GM23338 (cell line): ENCODE results near the gene OR10P1.

Experiments
- CREB1 ChIP-seq: fragments of 250-450 bp; sonication (Bioruptor Pico); IDR thresholded peaks from 2 replicates; pipeline ENCODE4 v1.5.0; 2020; ENCODE audit warnings: low read depth, mild to moderate bottlenecking, moderate library complexity
- CTCF ChIP-seq, 2 experiments: fragments of 200-600 bp in 1 of 2; sonication (generic) in 1 of 2; conservative IDR thresholded peaks; 2 replicates each; pipeline versions ENCODE4 v1.5.1 to v1.6.1; 2016 to 2017; ENCODE audit warnings: antibody characterized with exemption in 2 of 2, low read depth in 2 of 2, mild to moderate bottlenecking in 2 of 2, moderate library complexity in 1 of 2
- EZH2 ChIP-seq: fragments of 200-600 bp; sonication (generic); IDR thresholded peaks from one replicate; pipeline ENCODE4 v1.8.0; 2017; ENCODE audit warnings: antibody characterized with exemption, mild to moderate bottlenecking, low read depth; ENCODE audit not compliant: unreplicated experiment
- EZH2phosphoT487 ChIP-seq: fragments of 200-600 bp; sonication (generic); IDR thresholded peaks from one replicate; pipeline ENCODE4 v1.8.1; 2018; ENCODE audit warnings: antibody characterized with exemption; ENCODE audit not compliant: unreplicated experiment
- JUNB ChIP-seq: IDR thresholded peaks from one replicate; pipeline ENCODE4 v1.6.1; 2016; ENCODE audit warnings: antibody characterized with exemption; ENCODE audit not compliant: unreplicated experiment
- TF ChIP-seq, protein P1 (sequence below): IDR thresholded peaks from one replicate; pipeline ENCODE4 v1.6.1; 2018; ENCODE audit warnings: antibody characterized with exemption; ENCODE audit not compliant: unreplicated experiment

DNA sequence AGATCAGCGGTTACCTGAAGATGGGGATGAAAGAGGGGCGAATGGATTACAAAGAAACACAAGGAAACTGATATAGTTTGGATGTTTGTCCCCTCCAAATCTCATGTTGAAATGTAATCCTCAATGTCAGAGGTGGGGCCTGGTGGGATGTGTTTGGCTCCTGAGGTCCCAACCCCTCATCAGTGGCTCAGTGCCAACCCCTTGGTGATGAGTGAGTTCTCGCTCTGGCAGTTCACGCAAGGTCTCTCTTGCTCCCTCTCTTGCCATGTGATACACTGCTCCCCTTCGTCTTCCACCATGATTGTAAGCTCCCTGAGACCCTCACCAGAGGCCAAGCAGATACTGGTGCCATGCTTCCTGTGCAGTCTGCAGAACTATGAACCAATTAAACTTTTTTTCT lies 43.0 kb downstream of the OR10P1 start:
- TF ChIP-seq, protein P1, sequence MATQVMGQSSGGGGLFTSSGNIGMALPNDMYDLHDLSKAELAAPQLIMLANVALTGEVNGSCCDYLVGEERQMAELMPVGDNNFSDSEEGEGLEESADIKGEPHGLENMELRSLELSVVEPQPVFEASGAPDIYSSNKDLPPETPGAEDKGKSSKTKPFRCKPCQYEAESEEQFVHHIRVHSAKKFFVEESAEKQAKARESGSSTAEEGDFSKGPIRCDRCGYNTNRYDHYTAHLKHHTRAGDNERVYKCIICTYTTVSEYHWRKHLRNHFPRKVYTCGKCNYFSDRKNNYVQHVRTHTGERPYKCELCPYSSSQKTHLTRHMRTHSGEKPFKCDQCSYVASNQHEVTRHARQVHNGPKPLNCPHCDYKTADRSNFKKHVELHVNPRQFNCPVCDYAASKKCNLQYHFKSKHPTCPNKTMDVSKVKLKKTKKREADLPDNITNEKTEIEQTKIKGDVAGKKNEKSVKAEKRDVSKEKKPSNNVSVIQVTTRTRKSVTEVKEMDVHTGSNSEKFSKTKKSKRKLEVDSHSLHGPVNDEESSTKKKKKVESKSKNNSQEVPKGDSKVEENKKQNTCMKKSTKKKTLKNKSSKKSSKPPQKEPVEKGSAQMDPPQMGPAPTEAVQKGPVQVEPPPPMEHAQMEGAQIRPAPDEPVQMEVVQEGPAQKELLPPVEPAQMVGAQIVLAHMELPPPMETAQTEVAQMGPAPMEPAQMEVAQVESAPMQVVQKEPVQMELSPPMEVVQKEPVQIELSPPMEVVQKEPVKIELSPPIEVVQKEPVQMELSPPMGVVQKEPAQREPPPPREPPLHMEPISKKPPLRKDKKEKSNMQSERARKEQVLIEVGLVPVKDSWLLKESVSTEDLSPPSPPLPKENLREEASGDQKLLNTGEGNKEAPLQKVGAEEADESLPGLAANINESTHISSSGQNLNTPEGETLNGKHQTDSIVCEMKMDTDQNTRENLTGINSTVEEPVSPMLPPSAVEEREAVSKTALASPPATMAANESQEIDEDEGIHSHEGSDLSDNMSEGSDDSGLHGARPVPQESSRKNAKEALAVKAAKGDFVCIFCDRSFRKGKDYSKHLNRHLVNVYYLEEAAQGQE, result no peak
- TF ChIP-seq CTCF (conservative IDR thresholded peaks at IDR 0.05; ENCODE audit: low read depth in 2 of 2), result no peak
- TF ChIP-seq CREB1 (CRISPR knock-in tag), result no peak
- no peak for TF ChIP-seq JUNB
- no peak for TF ChIP-seq EZH2
- no peak for TF ChIP-seq EZH2phosphoT487
